Mammary microvascular endothelial cell (primary cell): ENCODE data around the gene CHIC1. TPM values are rescaled to one million over a fixed set of nuclear protein-coding genes. Genes with fewer than 3 reads are reported as not detected.

Source experiments
- total RNA-seq: library from RNA; depleted of rRNA; stranded (reverse); fragments of >200 nt; gene quantifications from 2 replicates; pipeline ENCODE4 v1.2.3, GENCODE V29; 2015

The CHIC1 gene
- 6.9 and 7.2 TPM in 2 replicates for total RNA-seq

DNA sequence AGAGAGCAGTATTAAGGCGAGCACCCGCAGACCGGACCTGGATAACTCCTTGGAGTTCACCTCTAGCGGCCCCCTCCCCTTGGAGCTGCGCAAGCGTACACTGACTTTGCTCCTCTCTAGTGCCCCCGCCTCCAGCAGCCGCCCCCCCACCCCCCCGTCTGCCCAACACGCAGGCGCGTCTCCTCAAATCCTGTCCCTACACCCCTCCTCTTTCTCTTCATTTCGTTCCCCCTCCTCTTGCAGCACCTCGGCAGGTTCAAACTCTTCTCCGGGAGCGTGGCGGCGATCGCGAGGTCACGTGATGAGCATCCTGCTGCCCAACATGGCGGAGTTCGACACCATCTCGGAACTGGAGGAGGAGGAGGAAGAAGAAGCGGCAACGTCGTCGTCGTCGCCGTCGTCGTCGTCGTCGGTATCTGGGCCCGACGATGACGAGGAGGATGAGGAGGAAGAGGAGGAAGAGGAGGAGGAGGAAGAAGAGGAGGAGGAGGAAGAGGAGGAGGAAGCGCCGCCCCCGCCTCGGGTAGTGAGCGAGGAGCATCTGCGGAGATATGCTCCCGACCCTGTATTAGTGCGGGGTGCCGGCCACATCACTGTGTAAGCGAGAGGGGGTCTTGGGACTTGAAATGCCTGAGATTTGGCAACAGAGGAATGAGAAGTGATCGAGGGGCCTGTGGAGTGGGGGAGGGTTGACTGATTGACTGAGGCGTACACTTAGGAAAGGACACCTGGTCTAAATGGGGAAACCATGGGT lies at the start of gene CHIC1:
Gene CHIC1, plus strand, starts transcription at position 214 of the 754 bp plus-strand sequence. Its CDS starts 88 bp downstream, at position 302.

Other genes starting within 250 kb of the CHIC1 start
- not detected in 2 replicates for gene CDX4, start 116.1 kb upstream of the CHIC1 start, total RNA-seq